Neural cell (in vitro differentiated cells): ENCODE results near the gene DIP2C.

ENCODE experiments used
- EP300 ChIP-seq: fragments of 450-650 bp; conservative IDR thresholded peaks from 2 replicates; pipeline ENCODE4 v1.6.1; 2014; ENCODE audit warnings: antibody characterized with exemption, mild to moderate bottlenecking, moderate library complexity; ENCODE audit not compliant: poor library complexity, severe bottlenecking
- EZH2 ChIP-seq: fragments of 200-600, 300-800 bp; shearing (Covaris generic), sonication (generic); IDR thresholded peaks from 2 replicates; pipeline ENCODE4 v1.6.1; 2014; ENCODE audit warnings: antibody characterized with exemption, low read length, borderline replicate concordance, mild to moderate bottlenecking; ENCODE audit not compliant: insufficient read depth, poor library complexity, severe bottlenecking
- TF ChIP-seq, protein P1 (sequence below): fragments of 450-650 bp; IDR thresholded peaks from 2 replicates; pipeline ENCODE4 v1.5.1; 2014; ENCODE audit warnings: antibody characterized with exemption, mild to moderate bottlenecking, moderate library complexity; ENCODE audit not compliant: poor library complexity, severe bottlenecking

- TF ChIP-seq, protein P1, sequence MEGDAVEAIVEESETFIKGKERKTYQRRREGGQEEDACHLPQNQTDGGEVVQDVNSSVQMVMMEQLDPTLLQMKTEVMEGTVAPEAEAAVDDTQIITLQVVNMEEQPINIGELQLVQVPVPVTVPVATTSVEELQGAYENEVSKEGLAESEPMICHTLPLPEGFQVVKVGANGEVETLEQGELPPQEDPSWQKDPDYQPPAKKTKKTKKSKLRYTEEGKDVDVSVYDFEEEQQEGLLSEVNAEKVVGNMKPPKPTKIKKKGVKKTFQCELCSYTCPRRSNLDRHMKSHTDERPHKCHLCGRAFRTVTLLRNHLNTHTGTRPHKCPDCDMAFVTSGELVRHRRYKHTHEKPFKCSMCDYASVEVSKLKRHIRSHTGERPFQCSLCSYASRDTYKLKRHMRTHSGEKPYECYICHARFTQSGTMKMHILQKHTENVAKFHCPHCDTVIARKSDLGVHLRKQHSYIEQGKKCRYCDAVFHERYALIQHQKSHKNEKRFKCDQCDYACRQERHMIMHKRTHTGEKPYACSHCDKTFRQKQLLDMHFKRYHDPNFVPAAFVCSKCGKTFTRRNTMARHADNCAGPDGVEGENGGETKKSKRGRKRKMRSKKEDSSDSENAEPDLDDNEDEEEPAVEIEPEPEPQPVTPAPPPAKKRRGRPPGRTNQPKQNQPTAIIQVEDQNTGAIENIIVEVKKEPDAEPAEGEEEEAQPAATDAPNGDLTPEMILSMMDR = no peak
- TF ChIP-seq EZH2 = no peak
- no peak for TF ChIP-seq EP300
Measured at GRCh38 chr10:675532-675931, 13.9 kb downstream of the DIP2C start.
